ENCODE measurements around the gene HOGA1. TPM values are rescaled to one million over a fixed set of nuclear protein-coding genes. Genes with fewer than 3 reads are reported as not detected.

HOGA1 gene
- total and polyA plus RNA-seq, 4 donors: 21.7 to 31.4 (median 22.8) TPM

GRCh38 chr10:97550336-97551149 is 33.6 kb upstream of the HOGA1 start:
- TF ChIP-seq, protein P1, sequence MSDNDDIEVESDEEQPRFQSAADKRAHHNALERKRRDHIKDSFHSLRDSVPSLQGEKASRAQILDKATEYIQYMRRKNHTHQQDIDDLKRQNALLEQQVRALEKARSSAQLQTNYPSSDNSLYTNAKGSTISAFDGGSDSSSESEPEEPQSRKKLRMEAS (IDR thresholded peaks at IDR 0.05): no peak
- TF ChIP-seq REST (IDR thresholded peaks at IDR 0.05) (no peak), RXRA (IDR thresholded peaks at IDR 0.05) (no peak), RAD21 (IDR thresholded peaks at IDR 0.05) (no peak), NR2F2 (IDR thresholded peaks at IDR 0.05) (no peak), GABPA (IDR thresholded peaks at IDR 0.05 in 1 of 2, conservative IDR thresholded peaks at IDR 0.05 in 1 of 2) (no peak), FOXA1 (IDR thresholded peaks at IDR 0.05) (no peak)
- H3K4me1 ChIP-seq (ENCODE audit: control insufficient read depth in 4 of 4, insufficient read depth in 4 of 4, low read length in 3 of 4): no peaks in the 10 kb centered on the region
- H3K4me3 ChIP-seq (ENCODE audit: low read depth in 1 of 3, low read length in 3 of 3): no peak overlapping the region
- no peak for DNase-seq (ENCODE audit: low spot score)
- 94% methylated on average over 10 of the region's 10 CpGs for WGBS
- no peaks in the 10 kb centered on the region for H3K36me3 ChIP-seq (ENCODE audit: control insufficient read depth in 4 of 4, insufficient read depth in 3 of 4, low read depth in 1 of 4, low read length in 3 of 4)
- H3K27ac ChIP-seq (ENCODE audit: low read depth in 1 of 2, low read length in 2 of 2): no peak overlapping the region
- no peak overlapping the region for H3K9ac ChIP-seq (ENCODE audit: low read depth in 1 of 2, low read length in 2 of 2)
- no peaks in the 10 kb centered on the region for H3K27me3 ChIP-seq (ENCODE audit: control insufficient read depth in 4 of 4, insufficient read depth in 4 of 4, low read length in 3 of 4)
- H3K9me3 ChIP-seq (ENCODE audit: control insufficient read depth in 4 of 4, low read length in 3 of 4): no peaks in the 10 kb centered on the region

DNA sequence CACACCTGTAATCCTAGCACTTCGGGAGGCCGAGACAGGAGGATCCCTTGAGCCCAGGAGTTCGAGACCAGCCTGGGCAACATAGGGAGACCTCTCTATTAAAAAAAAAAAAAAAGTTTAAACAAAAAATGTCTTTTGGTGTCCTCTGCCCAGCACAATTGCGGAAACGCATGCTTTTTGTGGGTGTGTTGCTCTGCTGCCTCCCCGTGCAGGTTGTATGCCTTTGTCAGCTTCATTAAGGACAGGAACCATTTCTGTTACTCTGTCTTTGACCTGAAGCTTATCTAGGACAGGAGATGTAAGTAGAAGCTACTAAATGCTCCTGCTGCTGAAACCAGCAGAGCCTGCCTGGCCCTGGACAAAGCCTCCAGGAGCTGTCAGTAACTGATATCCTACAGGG is 32.9 kb upstream of the HOGA1 start:
- Histone ChIP-seq H3K9ac (ENCODE audit: low read depth in 1 of 2, low read length in 2 of 2) (no peak overlapping the region), H3K27ac (ENCODE audit: low read depth in 1 of 2, low read length in 2 of 2) (no peak overlapping the region), H3K27me3 (ENCODE audit: control insufficient read depth in 4 of 4, insufficient read depth in 4 of 4, low read length in 3 of 4) (no peaks in the 10 kb centered on the region), H3K4me1 (ENCODE audit: control insufficient read depth in 4 of 4, insufficient read depth in 4 of 4, low read length in 3 of 4) (no peaks in the 10 kb centered on the region), H3K36me3 (ENCODE audit: control insufficient read depth in 4 of 4, insufficient read depth in 3 of 4, low read depth in 1 of 4, low read length in 3 of 4) (no peaks in the 10 kb centered on the region), H3K9me3 (ENCODE audit: control insufficient read depth in 4 of 4, low read length in 3 of 4) (no peaks in the 10 kb centered on the region), H3K4me3 (ENCODE audit: low read depth in 1 of 3, low read length in 3 of 3) (no peak overlapping the region)
- WGBS: 97% methylated on average over 6 of the region's 6 CpGs
- TF ChIP-seq HNF4A (conservative IDR thresholded peaks at IDR 0.05): no peak
- no peak for TF ChIP-seq NR2F2 (IDR thresholded peaks at IDR 0.05)
- DNase-seq (ENCODE audit: low spot score): no peak

- no peaks in the 10 kb centered on the region for H3K36me3 ChIP-seq (ENCODE audit: control insufficient read depth in 4 of 4, insufficient read depth in 3 of 4, low read depth in 1 of 4, low read length in 3 of 4)
- no peak overlapping the region for H3K9ac ChIP-seq (ENCODE audit: low read depth in 1 of 2, low read length in 2 of 2)
- H3K27me3 ChIP-seq (ENCODE audit: control insufficient read depth in 4 of 4, insufficient read depth in 4 of 4, low read length in 3 of 4): no peaks in the 10 kb centered on the region
- WGBS: 18% methylated on average over 6 of the region's 6 CpGs
- H3K4me1 ChIP-seq (ENCODE audit: control insufficient read depth in 4 of 4, insufficient read depth in 4 of 4, low read length in 3 of 4): peaks cover 0 to 4% (median 0%) of the 10 kb centered on the region in 4 donors
- no peak overlapping the region for H3K27ac ChIP-seq (ENCODE audit: low read depth in 1 of 2, low read length in 2 of 2)
- no peak overlapping the region for H3K4me3 ChIP-seq (ENCODE audit: low read depth in 1 of 3, low read length in 3 of 3)
- H3K9me3 ChIP-seq (ENCODE audit: control insufficient read depth in 4 of 4, low read length in 3 of 4): no peaks in the 10 kb centered on the region
- DNase-seq (ENCODE audit: low spot score): peak; percentile 62
- TF ChIP-seq EGR1 (IDR thresholded peaks at IDR 0.05; ENCODE audit: low read depth in 2 of 2): no peak
- peak; percentile 11 to 49 for TF ChIP-seq HNF4A (conservative IDR thresholded peaks at IDR 0.05)
- TF ChIP-seq, protein P2, sequence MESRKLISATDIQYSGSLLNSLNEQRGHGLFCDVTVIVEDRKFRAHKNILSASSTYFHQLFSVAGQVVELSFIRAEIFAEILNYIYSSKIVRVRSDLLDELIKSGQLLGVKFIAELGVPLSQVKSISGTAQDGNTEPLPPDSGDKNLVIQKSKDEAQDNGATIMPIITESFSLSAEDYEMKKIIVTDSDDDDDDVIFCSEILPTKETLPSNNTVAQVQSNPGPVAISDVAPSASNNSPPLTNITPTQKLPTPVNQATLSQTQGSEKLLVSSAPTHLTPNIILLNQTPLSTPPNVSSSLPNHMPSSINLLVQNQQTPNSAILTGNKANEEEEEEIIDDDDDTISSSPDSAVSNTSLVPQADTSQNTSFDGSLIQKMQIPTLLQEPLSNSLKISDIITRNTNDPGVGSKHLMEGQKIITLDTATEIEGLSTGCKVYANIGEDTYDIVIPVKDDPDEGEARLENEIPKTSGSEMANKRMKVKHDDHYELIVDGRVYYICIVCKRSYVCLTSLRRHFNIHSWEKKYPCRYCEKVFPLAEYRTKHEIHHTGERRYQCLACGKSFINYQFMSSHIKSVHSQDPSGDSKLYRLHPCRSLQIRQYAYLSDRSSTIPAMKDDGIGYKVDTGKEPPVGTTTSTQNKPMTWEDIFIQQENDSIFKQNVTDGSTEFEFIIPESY (IDR thresholded peaks at IDR 0.05): no peak
- no peak for TF ChIP-seq YY1 (IDR thresholded peaks at IDR 0.05)
- TF ChIP-seq RAD21 (IDR thresholded peaks at IDR 0.05): peak; percentile 90 to 95
- TF ChIP-seq, protein P1 (IDR thresholded peaks at IDR 0.05): no peak
- TF ChIP-seq REST (IDR thresholded peaks at IDR 0.05): no peak
- TF ChIP-seq JUND (IDR thresholded peaks at IDR 0.05): no peak
- TF ChIP-seq RXRA (IDR thresholded peaks at IDR 0.05): no peak
- no peak for TF ChIP-seq FOXA1 (IDR thresholded peaks at IDR 0.05)
- TF ChIP-seq HNF4G (IDR thresholded peaks at IDR 0.05): no peak
- TF ChIP-seq, protein P3, sequence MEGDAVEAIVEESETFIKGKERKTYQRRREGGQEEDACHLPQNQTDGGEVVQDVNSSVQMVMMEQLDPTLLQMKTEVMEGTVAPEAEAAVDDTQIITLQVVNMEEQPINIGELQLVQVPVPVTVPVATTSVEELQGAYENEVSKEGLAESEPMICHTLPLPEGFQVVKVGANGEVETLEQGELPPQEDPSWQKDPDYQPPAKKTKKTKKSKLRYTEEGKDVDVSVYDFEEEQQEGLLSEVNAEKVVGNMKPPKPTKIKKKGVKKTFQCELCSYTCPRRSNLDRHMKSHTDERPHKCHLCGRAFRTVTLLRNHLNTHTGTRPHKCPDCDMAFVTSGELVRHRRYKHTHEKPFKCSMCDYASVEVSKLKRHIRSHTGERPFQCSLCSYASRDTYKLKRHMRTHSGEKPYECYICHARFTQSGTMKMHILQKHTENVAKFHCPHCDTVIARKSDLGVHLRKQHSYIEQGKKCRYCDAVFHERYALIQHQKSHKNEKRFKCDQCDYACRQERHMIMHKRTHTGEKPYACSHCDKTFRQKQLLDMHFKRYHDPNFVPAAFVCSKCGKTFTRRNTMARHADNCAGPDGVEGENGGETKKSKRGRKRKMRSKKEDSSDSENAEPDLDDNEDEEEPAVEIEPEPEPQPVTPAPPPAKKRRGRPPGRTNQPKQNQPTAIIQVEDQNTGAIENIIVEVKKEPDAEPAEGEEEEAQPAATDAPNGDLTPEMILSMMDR (IDR thresholded peaks at IDR 0.05; ENCODE audit: low read depth, low read length, missing input control): peak; percentile 80
- no peak for TF ChIP-seq NR2F2 (IDR thresholded peaks at IDR 0.05)
Observed at GRCh38 chr10:97553575-97554031, 30.6 kb upstream of the HOGA1 start.

Data from liver (tissue), 9 donors.